PC-9 (cell line): Measurements from ENCODE around the gene RNF223. TPM values are rescaled to one million over a fixed set of nuclear protein-coding genes. Genes with fewer than 3 reads are reported as not detected.
A peak's percentile ranks its signal among the peaks of the same experiment; 100 is the strongest.
"Not testable (repeated sequence)": the region's sequence is repeated elsewhere in the genome, so short reads cannot be mapped to it uniquely, and the experiment has no call there.

Source experiments
- BruUV-seq: library from RNA; stranded (reverse); fragments of 400-500 nt; replicated peaks from 2 replicates; lab custom pipeline; 2021; lab: Mats Ljungman, UMichigan
- CTCF ChIA-PET: fragments of 300-600 bp; sonication (Branson Sonifier 250); formaldehyde crosslinking; loops from one replicate; lab custom pipeline; 2022; ENCODE audit warnings: antibody characterized with exemption; lab: Charles Lee
- POLR2A ChIA-PET: fragments of 300-600 bp; sonication (Branson Sonifier 250); formaldehyde crosslinking; loops from one replicate; lab custom pipeline; 2022; ENCODE audit warnings: antibody characterized with exemption; ENCODE audit not compliant: unreplicated experiment; lab: Charles Lee
- DNase-seq, 2 experiments: peaks; one replicate each; pipeline versions ENCODE4 v3.0.0 to v3.0.0-alpha.2; 2015 to 2022; ENCODE audit warnings: mixed read lengths in 1 of 2
- H2AFZ ChIP-seq: fragments of 200-600 bp; sonication (generic); 2 replicates; pipeline ENCODE4 v1.8.1; 2017; ENCODE audit warnings: antibody characterized with exemption
- H3F3A ChIP-seq: fragments of 200-600 bp; sonication (generic); 2 replicates; pipeline ENCODE4 v1.8.1; 2017; ENCODE audit warnings: antibody characterized with exemption, mild to moderate bottlenecking, low read depth; ENCODE audit not compliant: insufficient read depth
- H3K27ac ChIP-seq: fragments of 200-600 bp; sonication (generic); 2 replicates; pipeline ENCODE4 v1.6.1; 2016; ENCODE audit warnings: mixed run types
- H3K27me3 ChIP-seq: fragments of 200-600 bp; sonication (generic); 2 replicates; pipeline ENCODE4 v1.6.1; 2016; ENCODE audit warnings: low read depth, mixed run types; ENCODE audit not compliant: insufficient read depth
- H3K36me3 ChIP-seq: fragments of 200-600 bp; sonication (generic); 2 replicates; pipeline ENCODE4 v1.6.1; 2016; ENCODE audit warnings: low read depth, mixed run types
- H3K4me1 ChIP-seq: fragments of 200-600 bp; sonication (generic); replicated peaks from 2 replicates; pipeline ENCODE4 v1.6.1; 2016; ENCODE audit warnings: mixed run types; ENCODE audit not compliant: insufficient read depth
- H3K4me2 ChIP-seq: fragments of 200-600 bp; sonication (generic); 2 replicates; pipeline ENCODE4 v1.6.1; 2017; ENCODE audit warnings: mixed run types
- H3K4me3 ChIP-seq: fragments of 200-600 bp; sonication (generic); 2 replicates; pipeline ENCODE4 v1.6.1; 2016; ENCODE audit warnings: mixed run types
- H3K79me2 ChIP-seq: fragments of 200-600 bp; sonication (generic); 2 replicates; pipeline ENCODE4 v1.6.1; 2017; ENCODE audit warnings: low read depth, mixed run types
- H3K9me2 ChIP-seq: fragments of 200-600 bp; sonication (generic); 2 replicates; pipeline ENCODE4 v1.8.1; 2017; ENCODE audit warnings: mild to moderate bottlenecking; ENCODE audit not compliant: insufficient read depth
- H3K9me3 ChIP-seq: fragments of 200-600 bp; sonication (generic); 2 replicates; pipeline ENCODE4 v1.8.1; 2016; ENCODE audit warnings: low read depth; ENCODE audit not compliant: insufficient read depth
- H4K20me1 ChIP-seq: fragments of 200-600 bp; sonication (generic); 2 replicates; pipeline ENCODE4 v1.8.1; 2017; ENCODE audit not compliant: insufficient read depth
- EZH2 ChIP-seq: fragments of 200-600 bp; sonication (generic); IDR thresholded peaks from 2 replicates; pipeline ENCODE4 v1.8.0; 2017; ENCODE audit warnings: antibody characterized with exemption, low read depth
- intact Hi-C: fragments of 100-400 bp; cut with micrococcal nuclease; formaldehyde crosslinking; loops from one replicate; pipeline ENCODE4 v1.10.0; 2022; ENCODE audit not compliant: unreplicated experiment
- total RNA-seq: library from RNA; stranded (reverse); gene quantifications from 2 replicates; pipeline ENCODE4 v1.2.3, GENCODE V29; 2021
- TF ChIP-seq, protein P1 (sequence below): fragments of 200-600 bp; sonication (generic); conservative IDR thresholded peaks from 2 replicates; pipeline ENCODE4 v1.6.1; 2017; ENCODE audit warnings: mixed run types, antibody characterized with exemption, mild to moderate bottlenecking, moderate library complexity

The RNF223 gene
- total RNA-seq, 1 experiment from 2014 or later = 3.6 TPM

DNA sequence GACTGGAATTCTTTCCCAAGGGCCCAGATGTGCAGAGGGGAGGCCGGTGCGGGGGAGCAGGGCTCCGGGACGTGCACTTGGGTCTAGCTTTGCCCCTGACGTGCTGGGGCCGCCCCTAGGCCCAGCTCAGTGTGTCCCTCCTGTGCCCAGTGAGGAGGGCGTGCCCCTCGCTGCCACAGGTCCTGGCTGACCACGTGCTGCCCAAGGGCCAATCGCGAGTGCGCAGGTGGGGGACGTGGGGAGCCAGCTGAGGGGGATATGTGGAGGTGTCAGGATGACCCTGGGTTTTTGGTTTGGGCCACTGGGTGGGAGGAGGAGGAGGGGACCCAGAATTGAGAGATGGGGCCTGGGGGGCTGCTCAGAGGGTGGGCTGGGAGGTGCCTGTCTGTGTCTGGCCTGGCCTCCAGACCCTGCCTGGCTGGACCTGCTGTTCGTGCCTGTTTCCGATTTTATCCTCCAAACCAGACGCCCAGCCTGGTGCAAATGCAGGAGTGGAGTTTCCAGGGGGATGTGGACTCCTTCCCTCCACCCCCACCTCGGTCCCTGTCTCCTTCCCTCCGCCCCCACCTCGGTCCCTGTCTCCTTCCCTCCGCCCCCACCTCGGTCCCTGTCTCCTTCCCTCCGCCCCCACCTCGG, 6.1 kb upstream of the RNF223 start:
- ChIA-PET CTCF (interaction anchor here (1.2 kb wide), 1 partner anchor 22 kb away, joined by 4 read pairs; no protein-coding TSS in a partner anchor), POLR2A (interaction anchor here (0.7 kb wide), 1 partner anchor 79 kb away, joined by 11 read pairs; no protein-coding TSS in a partner anchor)
- BruUV-seq = TSS peak; percentile 30
- no peaks in the 10 kb centered on the region for H3K9me3 ChIP-seq
- intact Hi-C loops = no loop called here
- H3K36me3 ChIP-seq = no peaks in the 10 kb centered on the region
- DNase-seq = peak; percentile 76 to 85
- peaks cover 14% of the 10 kb centered on the region; the same call in 1 of the 2 replicates for H3F3A ChIP-seq
- H3K79me2 ChIP-seq = no peaks in the 10 kb centered on the region
- peak overlapping the region; percentile 93 for H3K27ac ChIP-seq
- TF ChIP-seq EZH2 = no peak
- TF ChIP-seq, protein P1, sequence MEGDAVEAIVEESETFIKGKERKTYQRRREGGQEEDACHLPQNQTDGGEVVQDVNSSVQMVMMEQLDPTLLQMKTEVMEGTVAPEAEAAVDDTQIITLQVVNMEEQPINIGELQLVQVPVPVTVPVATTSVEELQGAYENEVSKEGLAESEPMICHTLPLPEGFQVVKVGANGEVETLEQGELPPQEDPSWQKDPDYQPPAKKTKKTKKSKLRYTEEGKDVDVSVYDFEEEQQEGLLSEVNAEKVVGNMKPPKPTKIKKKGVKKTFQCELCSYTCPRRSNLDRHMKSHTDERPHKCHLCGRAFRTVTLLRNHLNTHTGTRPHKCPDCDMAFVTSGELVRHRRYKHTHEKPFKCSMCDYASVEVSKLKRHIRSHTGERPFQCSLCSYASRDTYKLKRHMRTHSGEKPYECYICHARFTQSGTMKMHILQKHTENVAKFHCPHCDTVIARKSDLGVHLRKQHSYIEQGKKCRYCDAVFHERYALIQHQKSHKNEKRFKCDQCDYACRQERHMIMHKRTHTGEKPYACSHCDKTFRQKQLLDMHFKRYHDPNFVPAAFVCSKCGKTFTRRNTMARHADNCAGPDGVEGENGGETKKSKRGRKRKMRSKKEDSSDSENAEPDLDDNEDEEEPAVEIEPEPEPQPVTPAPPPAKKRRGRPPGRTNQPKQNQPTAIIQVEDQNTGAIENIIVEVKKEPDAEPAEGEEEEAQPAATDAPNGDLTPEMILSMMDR = no peak
- no peaks in the 10 kb centered on the region for H3K27me3 ChIP-seq
- H3K9me2 ChIP-seq = no peaks in the 10 kb centered on the region
- peak overlapping the region; percentile 91 for H3K4me2 ChIP-seq
- H4K20me1 ChIP-seq = no peaks in the 10 kb centered on the region
- H3K4me3 ChIP-seq = peak overlapping the region; percentile 55
- H3K4me1 ChIP-seq = peaks cover 13% of the 10 kb centered on the region
- H2AFZ ChIP-seq = peak overlapping the region; percentile 62; the same call in 1 of the 2 replicates

DNA sequence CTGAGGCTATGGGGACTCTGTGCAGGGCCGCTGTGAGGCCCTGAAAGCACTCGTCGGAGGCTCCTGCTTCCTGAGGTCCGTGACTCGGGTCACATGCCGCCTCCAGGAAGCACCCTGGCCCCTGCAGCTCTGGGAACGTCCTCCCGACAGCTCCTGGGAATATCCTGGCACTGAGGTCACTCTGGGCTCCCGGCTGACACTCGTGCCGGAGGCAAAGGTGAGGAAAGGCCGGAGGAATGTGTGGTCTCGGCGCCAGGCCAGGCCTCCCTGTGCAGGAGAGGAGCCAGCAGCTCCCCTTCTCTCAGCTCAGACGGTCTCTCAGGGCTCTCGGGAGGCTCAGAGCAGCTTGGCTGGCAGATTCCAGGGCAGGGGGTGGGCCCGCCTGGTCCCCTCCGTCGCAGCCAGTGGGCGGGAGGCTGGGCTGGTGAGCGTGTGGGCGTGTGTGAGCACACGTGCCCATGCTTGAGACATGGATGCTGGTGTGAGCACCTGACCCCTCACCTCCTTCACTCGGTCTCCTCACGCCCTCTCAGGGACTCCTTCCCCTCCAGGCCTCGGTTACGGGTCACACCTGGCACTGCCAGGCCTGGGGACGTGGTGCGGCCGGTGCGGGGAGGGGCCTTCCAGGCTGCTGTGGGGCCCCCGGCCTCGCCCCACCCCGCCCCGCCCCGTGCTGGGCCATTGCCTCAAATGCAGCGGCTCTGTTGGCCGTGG, 5.5 kb upstream of the RNF223 start:
- no peaks in the 10 kb centered on the region for H3K36me3 ChIP-seq
- intact Hi-C loops = loop anchor here (2.0 kb wide), 1 partner anchor 79 kb away; no protein-coding TSS in a partner anchor
- H2AFZ ChIP-seq = 0 out of 2 replicates have a peak overlapping the region, but pooled peaks have one; percentile 62
- peak overlapping the region; percentile 91 for H3K4me2 ChIP-seq
- no peaks in the 10 kb centered on the region for H4K20me1 ChIP-seq
- ChIA-PET CTCF (interaction anchor here (1.2 kb wide), 1 partner anchor 21 kb away, joined by 4 read pairs; no protein-coding TSS in a partner anchor), POLR2A (interaction anchor here (0.7 kb wide), 1 partner anchor 78 kb away, joined by 11 read pairs; no protein-coding TSS in a partner anchor)
- H3K79me2 ChIP-seq = no peaks in the 10 kb centered on the region
- BruUV-seq = no TSS peak
- no peaks in the 10 kb centered on the region for H3K27me3 ChIP-seq
- H3K4me1 ChIP-seq = peaks cover 20% of the 10 kb centered on the region
- DNase-seq = peak; percentile 96
- H3K27ac ChIP-seq = peak overlapping the region; percentile 93
- no peaks in the 10 kb centered on the region for H3K9me2 ChIP-seq
- peak overlapping the region; percentile 55 for H3K4me3 ChIP-seq
- TF ChIP-seq, protein P1 = no peak
- TF ChIP-seq EZH2 = no peak
- no peaks in the 10 kb centered on the region for H3K9me3 ChIP-seq
- peaks cover 19% of the 10 kb centered on the region for H3F3A ChIP-seq

DNA sequence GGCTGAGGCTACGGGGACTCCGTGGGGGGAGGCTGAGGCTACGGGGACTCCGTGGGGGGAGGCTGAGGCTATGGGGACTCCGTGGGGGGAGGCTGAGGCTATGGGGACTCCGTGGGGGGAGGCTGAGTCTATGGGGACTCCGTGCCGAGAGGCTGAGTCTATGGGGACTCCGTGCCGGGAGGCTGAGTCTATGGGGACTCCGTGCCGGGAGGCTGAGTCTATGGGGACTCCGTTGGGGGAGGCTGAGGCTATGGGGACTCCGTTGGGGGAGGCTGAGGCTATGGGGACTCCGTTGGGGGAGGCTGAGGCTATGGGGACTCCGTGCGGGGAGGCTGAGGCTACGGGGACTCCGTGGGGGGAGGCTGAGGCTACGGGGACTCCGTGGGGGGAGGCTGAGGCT, 3.3 kb upstream of the RNF223 start:
- H3K36me3 ChIP-seq, H3K27me3 ChIP-seq, POLR2A ChIA-PET, CTCF ChIA-PET, H2AFZ ChIP-seq, DNase-seq, intact Hi-C loops, H3K79me2 ChIP-seq, H3K27ac ChIP-seq, H3K4me3 ChIP-seq, H4K20me1 ChIP-seq, H3K9me2 ChIP-seq, H3K9me3 ChIP-seq, BruUV-seq, H3K4me2 ChIP-seq: not testable (repeated sequence)
- Histone ChIP-seq H3K4me1 (peaks cover 38% of the 10 kb centered on the region), H3F3A (peaks cover 30% of the 10 kb centered on the region)
